Measurements from ENCODE around the gene MAML2.

- TF ChIP-seq, protein P1, sequence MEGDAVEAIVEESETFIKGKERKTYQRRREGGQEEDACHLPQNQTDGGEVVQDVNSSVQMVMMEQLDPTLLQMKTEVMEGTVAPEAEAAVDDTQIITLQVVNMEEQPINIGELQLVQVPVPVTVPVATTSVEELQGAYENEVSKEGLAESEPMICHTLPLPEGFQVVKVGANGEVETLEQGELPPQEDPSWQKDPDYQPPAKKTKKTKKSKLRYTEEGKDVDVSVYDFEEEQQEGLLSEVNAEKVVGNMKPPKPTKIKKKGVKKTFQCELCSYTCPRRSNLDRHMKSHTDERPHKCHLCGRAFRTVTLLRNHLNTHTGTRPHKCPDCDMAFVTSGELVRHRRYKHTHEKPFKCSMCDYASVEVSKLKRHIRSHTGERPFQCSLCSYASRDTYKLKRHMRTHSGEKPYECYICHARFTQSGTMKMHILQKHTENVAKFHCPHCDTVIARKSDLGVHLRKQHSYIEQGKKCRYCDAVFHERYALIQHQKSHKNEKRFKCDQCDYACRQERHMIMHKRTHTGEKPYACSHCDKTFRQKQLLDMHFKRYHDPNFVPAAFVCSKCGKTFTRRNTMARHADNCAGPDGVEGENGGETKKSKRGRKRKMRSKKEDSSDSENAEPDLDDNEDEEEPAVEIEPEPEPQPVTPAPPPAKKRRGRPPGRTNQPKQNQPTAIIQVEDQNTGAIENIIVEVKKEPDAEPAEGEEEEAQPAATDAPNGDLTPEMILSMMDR (IDR thresholded peaks at IDR 0.05; ENCODE audit: borderline replicate concordance, extremely low read depth, low read length, poor library complexity, severe bottlenecking) = peak; percentile 90
- no peak for TF ChIP-seq EZH2 (IDR thresholded peaks at IDR 0.05; ENCODE audit: borderline replicate concordance, low read depth, low read length, severe bottlenecking)
Measured at GRCh38 chr11:96342961-96343711, at the start of gene MAML2.

All from DND-41 (cell line).